ENCODE measurements around the gene CTF1. TPM values are rescaled to one million over a fixed set of nuclear protein-coding genes. Genes with fewer than 3 reads are reported as not detected.
A peak's percentile ranks its signal among the peaks of the same experiment; 100 is the strongest.

CTF1 gene
- total RNA-seq, 1 experiment from 2014 or later = 1.4 TPM

- no peaks in the 10 kb centered on the region for H3K36me3 Mint-ChIP-seq
- DNase-seq (ENCODE audit: low spot score) (no peak), ATAC-seq (no peak)
- TF ChIP-seq, protein P1, sequence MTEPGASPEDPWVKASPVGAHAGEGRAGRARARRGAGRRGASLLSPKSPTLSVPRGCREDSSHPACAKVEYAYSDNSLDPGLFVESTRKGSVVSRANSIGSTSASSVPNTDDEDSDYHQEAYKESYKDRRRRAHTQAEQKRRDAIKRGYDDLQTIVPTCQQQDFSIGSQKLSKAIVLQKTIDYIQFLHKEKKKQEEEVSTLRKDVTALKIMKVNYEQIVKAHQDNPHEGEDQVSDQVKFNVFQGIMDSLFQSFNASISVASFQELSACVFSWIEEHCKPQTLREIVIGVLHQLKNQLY (CRISPR knock-in tag; IDR thresholded peaks at IDR 0.05) = no peak
- H3K27me3 Mint-ChIP-seq (ENCODE audit: low read depth) = peaks cover 29% of the 10 kb centered on the region
- peaks cover 12% of the 10 kb centered on the region for H3K4me1 Mint-ChIP-seq
- peaks cover 3% of the 10 kb centered on the region; the same call in 1 of the 2 replicates for H3K9me3 Mint-ChIP-seq
- CTCF ChIA-PET = interaction anchor here (0.5 to 5.1 kb wide), 30 partner anchors 9 to 1099 kb away, joined by 3 to 95 read pairs (median 4); partner anchors contain the start of gene FBXL19
- no peak overlapping the region for H3K27ac Mint-ChIP-seq
- H3K4me3 Mint-ChIP-seq = peak overlapping the region; percentile 59
- POLR2A ChIA-PET = interaction anchor here (0.6 to 1.4 kb wide), 6 partner anchors 8 to 214 kb away, joined by 3 to 6 read pairs (median 3); partner anchors contain the start of gene BCL7C
Measured at GRCh38 chr16:30901201-30902028, 5.0 kb downstream of the CTF1 start.

- Mint-ChIP-seq H3K4me1 (peaks cover 9% of the 10 kb centered on the region), H3K27ac (peak overlapping the region; percentile 96), H3K9me3 (peaks cover 3% of the 10 kb centered on the region; the same call in 1 of the 2 replicates), H3K27me3 (ENCODE audit: low read depth) (peaks cover 26% of the 10 kb centered on the region), H3K4me3 (peak overlapping the region; percentile 90), H3K36me3 (no peaks in the 10 kb centered on the region)
- ChIA-PET POLR2A (interaction anchor here (0.6 to 1.4 kb wide), 5 partner anchors 8 to 213 kb away, joined by 3 to 6 read pairs (median 3); partner anchors contain the start of gene BCL7C), CTCF (interaction anchor here (0.6 to 5.1 kb wide), 26 partner anchors 10 to 180 kb away, joined by 3 to 95 read pairs (median 5); partner anchors contain the start of gene FBXL19)
- ATAC-seq = peak; percentile 87
- DNase-seq (ENCODE audit: low spot score) = peak; percentile 61
- TF ChIP-seq ZNF317 (CRISPR knock-in tag; IDR thresholded peaks at IDR 0.05; ENCODE audit: borderline replicate concordance, low read depth) (0 out of 2 replicates have a peak, but pooled peaks have one; percentile 28), ZNF423 (CRISPR knock-in tag; IDR thresholded peaks at IDR 0.05) (peak; percentile 71), ESRRA (CRISPR knock-in tag; IDR thresholded peaks at IDR 0.05; ENCODE audit: borderline replicate concordance) (no peak), TCF7 (CRISPR knock-in tag; IDR thresholded peaks at IDR 0.05; ENCODE audit: low read depth) (no peak), TEAD4 (CRISPR knock-in tag; IDR thresholded peaks at IDR 0.05) (no peak), FOXJ3 (CRISPR knock-in tag; IDR thresholded peaks at IDR 0.05; ENCODE audit: borderline replicate concordance) (no peak), NFE2L1 (CRISPR knock-in tag; IDR thresholded peaks at IDR 0.05) (no peak), JUN (CRISPR knock-in tag; IDR thresholded peaks at IDR 0.05) (no peak), NR3C1 (CRISPR knock-in tag; conservative IDR thresholded peaks at IDR 0.05; ENCODE audit: low read depth) (no peak), IRF2 (CRISPR knock-in tag; IDR thresholded peaks at IDR 0.05; ENCODE audit: borderline replicate concordance, low read depth) (no peak), ZNF138 (CRISPR knock-in tag; conservative IDR thresholded peaks at IDR 0.05) (no peak), CREM (CRISPR knock-in tag; IDR thresholded peaks at IDR 0.05) (no peak)
- TF ChIP-seq, protein P2, sequence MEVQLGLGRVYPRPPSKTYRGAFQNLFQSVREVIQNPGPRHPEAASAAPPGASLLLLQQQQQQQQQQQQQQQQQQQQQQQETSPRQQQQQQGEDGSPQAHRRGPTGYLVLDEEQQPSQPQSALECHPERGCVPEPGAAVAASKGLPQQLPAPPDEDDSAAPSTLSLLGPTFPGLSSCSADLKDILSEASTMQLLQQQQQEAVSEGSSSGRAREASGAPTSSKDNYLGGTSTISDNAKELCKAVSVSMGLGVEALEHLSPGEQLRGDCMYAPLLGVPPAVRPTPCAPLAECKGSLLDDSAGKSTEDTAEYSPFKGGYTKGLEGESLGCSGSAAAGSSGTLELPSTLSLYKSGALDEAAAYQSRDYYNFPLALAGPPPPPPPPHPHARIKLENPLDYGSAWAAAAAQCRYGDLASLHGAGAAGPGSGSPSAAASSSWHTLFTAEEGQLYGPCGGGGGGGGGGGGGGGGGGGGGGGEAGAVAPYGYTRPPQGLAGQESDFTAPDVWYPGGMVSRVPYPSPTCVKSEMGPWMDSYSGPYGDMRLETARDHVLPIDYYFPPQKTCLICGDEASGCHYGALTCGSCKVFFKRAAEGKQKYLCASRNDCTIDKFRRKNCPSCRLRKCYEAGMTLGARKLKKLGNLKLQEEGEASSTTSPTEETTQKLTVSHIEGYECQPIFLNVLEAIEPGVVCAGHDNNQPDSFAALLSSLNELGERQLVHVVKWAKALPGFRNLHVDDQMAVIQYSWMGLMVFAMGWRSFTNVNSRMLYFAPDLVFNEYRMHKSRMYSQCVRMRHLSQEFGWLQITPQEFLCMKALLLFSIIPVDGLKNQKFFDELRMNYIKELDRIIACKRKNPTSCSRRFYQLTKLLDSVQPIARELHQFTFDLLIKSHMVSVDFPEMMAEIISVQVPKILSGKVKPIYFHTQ (CRISPR knock-in tag; IDR thresholded peaks at IDR 0.05) = no peak
- TF ChIP-seq, protein P3, sequence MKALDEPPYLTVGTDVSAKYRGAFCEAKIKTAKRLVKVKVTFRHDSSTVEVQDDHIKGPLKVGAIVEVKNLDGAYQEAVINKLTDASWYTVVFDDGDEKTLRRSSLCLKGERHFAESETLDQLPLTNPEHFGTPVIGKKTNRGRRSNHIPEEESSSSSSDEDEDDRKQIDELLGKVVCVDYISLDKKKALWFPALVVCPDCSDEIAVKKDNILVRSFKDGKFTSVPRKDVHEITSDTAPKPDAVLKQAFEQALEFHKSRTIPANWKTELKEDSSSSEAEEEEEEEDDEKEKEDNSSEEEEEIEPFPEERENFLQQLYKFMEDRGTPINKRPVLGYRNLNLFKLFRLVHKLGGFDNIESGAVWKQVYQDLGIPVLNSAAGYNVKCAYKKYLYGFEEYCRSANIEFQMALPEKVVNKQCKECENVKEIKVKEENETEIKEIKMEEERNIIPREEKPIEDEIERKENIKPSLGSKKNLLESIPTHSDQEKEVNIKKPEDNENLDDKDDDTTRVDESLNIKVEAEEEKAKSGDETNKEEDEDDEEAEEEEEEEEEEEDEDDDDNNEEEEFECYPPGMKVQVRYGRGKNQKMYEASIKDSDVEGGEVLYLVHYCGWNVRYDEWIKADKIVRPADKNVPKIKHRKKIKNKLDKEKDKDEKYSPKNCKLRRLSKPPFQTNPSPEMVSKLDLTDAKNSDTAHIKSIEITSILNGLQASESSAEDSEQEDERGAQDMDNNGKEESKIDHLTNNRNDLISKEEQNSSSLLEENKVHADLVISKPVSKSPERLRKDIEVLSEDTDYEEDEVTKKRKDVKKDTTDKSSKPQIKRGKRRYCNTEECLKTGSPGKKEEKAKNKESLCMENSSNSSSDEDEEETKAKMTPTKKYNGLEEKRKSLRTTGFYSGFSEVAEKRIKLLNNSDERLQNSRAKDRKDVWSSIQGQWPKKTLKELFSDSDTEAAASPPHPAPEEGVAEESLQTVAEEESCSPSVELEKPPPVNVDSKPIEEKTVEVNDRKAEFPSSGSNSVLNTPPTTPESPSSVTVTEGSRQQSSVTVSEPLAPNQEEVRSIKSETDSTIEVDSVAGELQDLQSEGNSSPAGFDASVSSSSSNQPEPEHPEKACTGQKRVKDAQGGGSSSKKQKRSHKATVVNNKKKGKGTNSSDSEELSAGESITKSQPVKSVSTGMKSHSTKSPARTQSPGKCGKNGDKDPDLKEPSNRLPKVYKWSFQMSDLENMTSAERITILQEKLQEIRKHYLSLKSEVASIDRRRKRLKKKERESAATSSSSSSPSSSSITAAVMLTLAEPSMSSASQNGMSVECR (CRISPR knock-in tag; IDR thresholded peaks at IDR 0.05; ENCODE audit: borderline replicate concordance) = no peak
- TF ChIP-seq, protein P4, sequence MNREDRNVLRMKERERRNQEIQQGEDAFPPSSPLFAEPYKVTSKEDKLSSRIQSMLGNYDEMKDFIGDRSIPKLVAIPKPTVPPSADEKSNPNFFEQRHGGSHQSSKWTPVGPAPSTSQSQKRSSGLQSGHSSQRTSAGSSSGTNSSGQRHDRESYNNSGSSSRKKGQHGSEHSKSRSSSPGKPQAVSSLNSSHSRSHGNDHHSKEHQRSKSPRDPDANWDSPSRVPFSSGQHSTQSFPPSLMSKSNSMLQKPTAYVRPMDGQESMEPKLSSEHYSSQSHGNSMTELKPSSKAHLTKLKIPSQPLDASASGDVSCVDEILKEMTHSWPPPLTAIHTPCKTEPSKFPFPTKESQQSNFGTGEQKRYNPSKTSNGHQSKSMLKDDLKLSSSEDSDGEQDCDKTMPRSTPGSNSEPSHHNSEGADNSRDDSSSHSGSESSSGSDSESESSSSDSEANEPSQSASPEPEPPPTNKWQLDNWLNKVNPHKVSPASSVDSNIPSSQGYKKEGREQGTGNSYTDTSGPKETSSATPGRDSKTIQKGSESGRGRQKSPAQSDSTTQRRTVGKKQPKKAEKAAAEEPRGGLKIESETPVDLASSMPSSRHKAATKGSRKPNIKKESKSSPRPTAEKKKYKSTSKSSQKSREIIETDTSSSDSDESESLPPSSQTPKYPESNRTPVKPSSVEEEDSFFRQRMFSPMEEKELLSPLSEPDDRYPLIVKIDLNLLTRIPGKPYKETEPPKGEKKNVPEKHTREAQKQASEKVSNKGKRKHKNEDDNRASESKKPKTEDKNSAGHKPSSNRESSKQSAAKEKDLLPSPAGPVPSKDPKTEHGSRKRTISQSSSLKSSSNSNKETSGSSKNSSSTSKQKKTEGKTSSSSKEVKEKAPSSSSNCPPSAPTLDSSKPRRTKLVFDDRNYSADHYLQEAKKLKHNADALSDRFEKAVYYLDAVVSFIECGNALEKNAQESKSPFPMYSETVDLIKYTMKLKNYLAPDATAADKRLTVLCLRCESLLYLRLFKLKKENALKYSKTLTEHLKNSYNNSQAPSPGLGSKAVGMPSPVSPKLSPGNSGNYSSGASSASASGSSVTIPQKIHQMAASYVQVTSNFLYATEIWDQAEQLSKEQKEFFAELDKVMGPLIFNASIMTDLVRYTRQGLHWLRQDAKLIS (CRISPR knock-in tag; IDR thresholded peaks at IDR 0.05; ENCODE audit: borderline replicate concordance) = no peak
- TF ChIP-seq, protein P5, sequence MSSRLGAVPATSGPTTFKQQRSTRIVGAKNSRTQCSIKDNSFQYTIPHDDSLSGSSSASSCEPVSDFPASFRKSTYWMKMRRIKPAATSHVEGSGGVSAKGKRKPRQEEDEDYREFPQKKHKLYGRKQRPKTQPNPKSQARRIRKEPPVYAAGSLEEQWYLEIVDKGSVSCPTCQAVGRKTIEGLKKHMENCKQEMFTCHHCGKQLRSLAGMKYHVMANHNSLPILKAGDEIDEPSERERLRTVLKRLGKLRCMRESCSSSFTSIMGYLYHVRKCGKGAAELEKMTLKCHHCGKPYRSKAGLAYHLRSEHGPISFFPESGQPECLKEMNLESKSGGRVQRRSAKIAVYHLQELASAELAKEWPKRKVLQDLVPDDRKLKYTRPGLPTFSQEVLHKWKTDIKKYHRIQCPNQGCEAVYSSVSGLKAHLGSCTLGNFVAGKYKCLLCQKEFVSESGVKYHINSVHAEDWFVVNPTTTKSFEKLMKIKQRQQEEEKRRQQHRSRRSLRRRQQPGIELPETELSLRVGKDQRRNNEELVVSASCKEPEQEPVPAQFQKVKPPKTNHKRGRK (CRISPR knock-in tag; IDR thresholded peaks at IDR 0.05; ENCODE audit: borderline replicate concordance) = no peak
Measured at GRCh38 chr16:30902029-30902972, 5.9 kb downstream of the CTF1 start.
